KOPT-K1 (cell line): ENCODE data around the gene SUGT1.

Experiments
- H3K27ac ChIP-seq: fragments of 200-600 bp; sonication (generic); 2 replicates; pipeline ENCODE4 v1.5.1; 2016; ENCODE audit warnings: antibody characterized with exemption, mild to moderate bottlenecking, low read depth, low read length; ENCODE audit not compliant: poor library complexity, severe bottlenecking
- H3K36me3 ChIP-seq: fragments of 200-600 bp; sonication (generic); 2 replicates; pipeline ENCODE4 v1.5.1; 2017; ENCODE audit warnings: antibody characterized with exemption, mild to moderate bottlenecking, low read length, moderate library complexity; ENCODE audit not compliant: insufficient read depth
- H3K9me3 ChIP-seq: fragments of 200-600 bp; sonication (generic); 2 replicates; pipeline ENCODE4 v1.5.1; 2017; ENCODE audit warnings: antibody characterized with exemption, low read length, mild to moderate bottlenecking; ENCODE audit not compliant: insufficient read depth, poor library complexity, severe bottlenecking

SUGT1 gene

DNA sequence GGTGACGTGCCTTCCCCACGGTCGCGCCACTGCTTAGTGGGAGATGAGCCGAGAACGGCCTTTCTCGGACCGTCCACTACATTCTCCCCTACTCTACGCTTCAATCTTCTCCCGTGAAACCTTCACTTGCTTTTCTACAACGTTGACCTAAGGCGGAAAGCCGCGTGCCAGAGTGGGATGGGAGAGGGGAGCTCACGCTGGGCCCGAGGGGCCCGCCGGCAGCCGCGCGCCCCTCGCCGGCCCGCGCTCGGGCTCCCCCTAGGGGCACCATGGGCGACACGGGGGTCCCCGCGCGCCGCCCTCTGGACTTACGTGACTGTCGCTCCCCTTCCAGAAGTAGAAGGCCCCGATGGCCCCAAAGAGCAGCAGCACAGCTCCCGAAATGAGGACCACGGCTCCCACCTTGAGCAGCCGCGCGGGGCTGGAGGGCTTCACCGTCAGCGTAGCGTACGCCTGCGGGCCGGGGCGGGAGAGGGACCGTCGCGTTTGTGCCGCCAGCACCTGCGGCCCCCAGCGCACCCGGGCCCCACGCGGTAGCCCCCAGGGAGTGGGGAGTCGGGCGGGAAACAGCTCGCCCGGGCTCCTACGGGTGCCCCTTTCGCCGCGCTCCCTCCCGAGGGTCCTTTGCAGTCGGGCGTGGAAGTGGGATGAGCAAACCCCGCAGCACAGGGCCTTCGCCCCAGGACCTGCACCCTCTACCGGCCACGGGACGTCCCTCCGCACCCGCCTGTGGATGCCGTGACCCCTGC, 86.3 kb downstream of the SUGT1 start:
- Histone ChIP-seq H3K27ac (no peak overlapping the region), H3K9me3 (peaks cover 5% of the 10 kb centered on the region), H3K36me3 (no peaks in the 10 kb centered on the region)

DNA sequence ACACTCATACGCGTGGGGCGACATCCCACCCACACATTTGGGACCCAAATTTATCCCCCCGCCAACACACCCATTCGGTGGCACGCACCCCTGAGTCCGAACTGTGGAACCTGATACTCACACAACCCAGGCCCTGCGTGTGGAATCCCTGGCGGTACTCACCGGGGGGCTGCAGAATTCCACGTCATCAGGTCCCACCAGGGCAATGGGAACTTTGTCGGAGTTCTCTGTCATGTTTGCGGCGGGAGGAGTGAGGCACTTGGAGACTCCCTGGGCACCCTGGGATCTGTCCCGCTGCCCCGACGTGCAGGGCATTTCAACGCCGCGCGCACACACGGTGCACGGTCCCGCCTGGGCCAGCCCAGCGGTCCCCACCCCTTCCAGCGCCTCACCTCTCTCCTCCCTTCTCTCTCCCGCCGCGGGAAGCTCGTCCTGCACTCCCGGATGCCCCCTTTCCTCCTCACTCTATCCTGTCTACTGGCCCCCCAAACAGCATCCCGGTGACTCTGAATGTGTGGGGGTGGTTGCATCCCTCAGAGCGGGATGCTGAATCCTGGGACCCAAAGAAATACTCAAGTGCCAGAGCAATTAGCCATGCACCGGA, 86.9 kb downstream of the SUGT1 start, which contains the start of gene CNMD:
TSS of gene CNMD (minus strand) at position 353 of the 604 bp plus-strand sequence. CDS start at position 234, 119 bp downstream.
- peaks cover 5% of the 10 kb centered on the region for H3K9me3 ChIP-seq
- no peak within 1 kb of the TSS for H3K27ac ChIP-seq
- H3K36me3 ChIP-seq = no peaks in the 10 kb centered on the region

DNA sequence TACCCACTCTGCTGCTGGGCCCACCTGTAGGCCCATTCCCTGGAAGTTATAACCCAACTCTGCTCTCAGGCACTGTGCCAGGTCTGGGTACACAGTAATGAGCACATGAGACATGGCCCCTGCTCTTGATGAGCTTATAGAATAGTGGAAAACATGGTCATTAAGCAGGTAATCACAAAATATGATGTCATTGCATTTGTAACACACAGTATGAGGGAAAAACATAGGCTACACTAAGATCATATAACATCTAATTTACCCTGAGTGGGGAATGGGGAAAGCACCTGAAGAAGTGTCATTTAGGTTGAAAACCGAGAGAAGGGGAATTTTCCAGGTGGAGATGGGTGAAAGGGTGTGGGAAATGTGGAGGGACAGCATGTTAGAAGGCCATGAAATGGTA, 90.9 kb downstream of the SUGT1 start:
- Histone ChIP-seq H3K36me3 (no peaks in the 10 kb centered on the region), H3K9me3 (peaks cover 5% of the 10 kb centered on the region), H3K27ac (no peak overlapping the region)

DNA sequence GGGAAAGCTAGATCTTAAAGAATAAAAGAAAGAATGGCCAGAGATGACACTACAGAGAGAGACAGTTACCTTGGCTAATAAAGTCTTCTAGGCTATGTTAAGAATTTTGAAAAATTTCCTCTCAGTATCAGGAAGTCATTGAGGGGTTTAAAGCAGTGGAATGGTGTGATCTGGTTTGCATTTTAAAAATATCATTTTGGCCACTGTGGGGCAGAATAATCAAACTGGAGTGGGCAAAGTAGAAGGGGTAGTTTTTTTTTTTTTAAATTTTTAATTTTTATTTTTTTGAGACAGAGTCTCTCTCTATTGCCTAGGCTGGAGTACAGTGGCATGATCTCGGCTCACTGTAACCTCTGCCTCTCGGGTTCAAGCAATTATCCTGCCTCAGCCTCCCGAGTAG, 91.4 kb downstream of the SUGT1 start:
- Histone ChIP-seq H3K36me3 (no peaks in the 10 kb centered on the region), H3K27ac (no peak overlapping the region), H3K9me3 (peaks cover 5% of the 10 kb centered on the region)

DNA sequence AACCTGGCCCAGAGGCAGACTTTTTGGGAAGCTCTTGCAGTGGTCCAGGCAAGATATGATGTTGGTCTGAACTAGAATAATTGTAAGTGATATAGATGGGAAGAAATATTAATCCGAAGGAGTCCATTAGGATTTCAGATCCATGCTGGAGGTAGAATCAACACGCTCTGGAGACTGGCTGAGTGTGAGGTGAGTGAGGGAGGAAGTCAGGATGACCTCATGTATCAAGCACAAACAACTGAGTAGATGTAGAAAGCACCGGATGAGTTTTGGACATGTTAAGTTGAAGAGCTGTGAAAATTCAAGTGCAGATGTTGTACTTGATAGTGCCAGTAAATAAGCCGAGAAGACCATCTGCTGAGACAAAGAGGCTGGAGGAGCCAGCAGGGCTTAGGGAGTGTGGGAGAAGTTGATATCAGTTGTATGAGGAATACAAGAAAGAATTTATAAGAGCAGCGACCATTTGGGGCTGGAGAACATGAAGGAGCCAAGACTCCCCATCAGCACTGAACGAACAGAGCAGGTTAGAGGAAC, 92.3 kb downstream of the SUGT1 start:
- H3K36me3 ChIP-seq = no peaks in the 10 kb centered on the region
- H3K27ac ChIP-seq = no peak overlapping the region
- H3K9me3 ChIP-seq = no peaks in the 10 kb centered on the region

DNA sequence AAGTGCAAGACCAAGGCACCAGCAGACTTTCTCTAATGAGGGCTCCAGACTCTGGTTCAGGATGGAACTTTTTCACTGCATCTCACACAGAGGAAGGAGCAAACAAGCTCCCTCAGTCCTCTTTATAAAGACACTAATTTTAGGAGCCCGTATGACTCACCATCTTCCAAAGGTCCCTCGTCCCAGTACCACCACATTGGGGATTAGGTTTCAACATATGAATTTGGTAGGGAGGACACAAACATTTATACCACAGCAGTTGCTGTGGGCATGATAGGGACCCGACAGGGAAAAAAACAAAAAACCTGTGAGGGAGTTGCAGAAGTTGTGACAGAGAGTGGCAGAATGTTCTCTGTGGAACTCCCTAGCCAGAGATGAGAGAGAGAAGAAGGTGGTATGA, 93.5 kb downstream of the SUGT1 start:
- Histone ChIP-seq H3K36me3 (no peaks in the 10 kb centered on the region), H3K27ac (no peak overlapping the region), H3K9me3 (no peaks in the 10 kb centered on the region)

DNA sequence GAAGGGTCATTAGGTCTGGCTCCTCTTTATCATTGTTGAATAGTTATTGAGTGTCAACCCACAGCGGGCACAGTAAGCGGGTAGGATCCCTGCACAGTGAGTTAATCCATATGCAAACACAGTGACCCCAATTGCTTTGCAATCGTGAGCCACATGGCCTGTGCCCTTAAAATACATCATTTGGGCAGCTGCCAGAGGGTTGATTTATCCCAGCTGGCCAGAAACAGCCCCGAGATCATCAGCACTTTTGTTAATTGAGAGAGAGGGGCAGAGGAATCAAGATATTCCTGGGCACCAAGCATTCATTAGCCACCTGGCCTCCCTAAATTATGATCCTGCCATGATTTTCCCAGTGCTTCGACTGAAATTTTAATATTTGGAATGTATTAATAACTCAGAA, 96.8 kb downstream of the SUGT1 start:
- Histone ChIP-seq H3K27ac (no peak overlapping the region), H3K36me3 (no peaks in the 10 kb centered on the region), H3K9me3 (no peaks in the 10 kb centered on the region)
